GM04504 (cell line): ENCODE data around the gene MED13L.
A peak's percentile ranks its signal among the peaks of the same experiment; 100 is the strongest.
"Not testable (repeated sequence)": the region's sequence is repeated elsewhere in the genome, so short reads cannot be mapped to it uniquely, and the experiment has no call there.

Experiments
- DNase-seq: peaks from one replicate; pipeline ENCODE4 v3.0.0-alpha.2; 2012; ENCODE audit warnings: low read depth

MED13L gene

GRCh38 chr12:116153113-116153512, 124.4 kb downstream of the MED13L start:
- DNase-seq: no peak

- no peak for DNase-seq
Measured at GRCh38 chr12:116152268-116152667, 125.2 kb downstream of the MED13L start.

GRCh38 chr12:116150452-116150851, 127.0 kb downstream of the MED13L start:
- no peak for DNase-seq

- DNase-seq: no peak
Measured at GRCh38 chr12:116150001-116150400, 127.5 kb downstream of the MED13L start.

GRCh38 chr12:116148844-116149243, 128.6 kb downstream of the MED13L start:
- no peak for DNase-seq

- no peak for DNase-seq
Measured at GRCh38 chr12:116146386-116146785, 131.1 kb downstream of the MED13L start.

GRCh38 chr12:116145451-116145850, 132.0 kb downstream of the MED13L start:
- no peak for DNase-seq

- DNase-seq: no peak
Measured at GRCh38 chr12:116144384-116144783, 133.1 kb downstream of the MED13L start.

- DNase-seq: no peak
Measured at GRCh38 chr12:116143909-116144308, 133.6 kb downstream of the MED13L start.

- no peak for DNase-seq
Measured at GRCh38 chr12:116142936-116143898, 134.3 kb downstream of the MED13L start.

- no peak for DNase-seq
Measured at GRCh38 chr12:116141833-116142162, 135.7 kb downstream of the MED13L start.

GRCh38 chr12:116141110-116141832, 136.2 kb downstream of the MED13L start:
- no peak for DNase-seq

GRCh38 chr12:116140529-116140928, 137.0 kb downstream of the MED13L start:
- no peak for DNase-seq

- DNase-seq: no peak
Measured at GRCh38 chr12:116138781-116139180, 138.7 kb downstream of the MED13L start.

GRCh38 chr12:116138364-116138763, 139.1 kb downstream of the MED13L start:
- DNase-seq: peak; percentile 44

- no peak for DNase-seq
Measured at GRCh38 chr12:116137318-116137717, 140.2 kb downstream of the MED13L start.

- no peak for DNase-seq
Measured at GRCh38 chr12:116136340-116136739, 141.2 kb downstream of the MED13L start.

GRCh38 chr12:116135209-116135930, 142.1 kb downstream of the MED13L start:
- DNase-seq: no peak

- no peak for DNase-seq
Measured at GRCh38 chr12:116133636-116134214, 143.8 kb downstream of the MED13L start.

GRCh38 chr12:116133149-116133548, 144.3 kb downstream of the MED13L start:
- DNase-seq: no peak

- DNase-seq: not testable (repeated sequence)
Measured at GRCh38 chr12:116131987-116132386, 145.5 kb downstream of the MED13L start.

- DNase-seq: no peak
Measured at GRCh38 chr12:116131176-116131575, 146.3 kb downstream of the MED13L start.
